ENCODE data around the gene TMEM254.
"Not testable (repeated sequence)": the region's sequence is repeated elsewhere in the genome, so short reads cannot be mapped to it uniquely, and the experiment has no call there.

The TMEM254 gene

GRCh38 chr10:80133687-80134086 lies 55.2 kb downstream of the TMEM254 start:
- not testable (repeated sequence) for DNase-seq

GRCh38 chr10:80136134-80136571 lies 57.7 kb downstream of the TMEM254 start:
- DNase-seq = no peak

- DNase-seq = no peak
Measured at GRCh38 chr10:80137031-80137862, 58.8 kb downstream of the TMEM254 start.

- no peak for DNase-seq
Measured at GRCh38 chr10:80137920-80138319, 59.5 kb downstream of the TMEM254 start.

- no peak for DNase-seq
Measured at GRCh38 chr10:80139265-80139664, 60.8 kb downstream of the TMEM254 start.

GRCh38 chr10:80140251-80140650 lies 61.8 kb downstream of the TMEM254 start:
- no peak for DNase-seq

- no peak for DNase-seq
Measured at GRCh38 chr10:80141696-80142460, 63.4 kb downstream of the TMEM254 start.
